Measurements from ENCODE around the gene SETD1B. TPM values are rescaled to one million over a fixed set of nuclear protein-coding genes. Genes with fewer than 3 reads are reported as not detected.

Gene SETD1B
- total RNA-seq, 1 experiment from 2014 or later, result 1.1 TPM

- Histone ChIP-seq H3K9me3 (no peaks in the 10 kb centered on the region), H3K27me3 (no peaks in the 10 kb centered on the region), H3K4me3 (no peak overlapping the region), H3K36me3 (peaks cover 46% of the 10 kb centered on the region)
- DNase-seq, result no peak
Observed at GRCh38 chr12:121826318-121827150, 22.7 kb downstream of the SETD1B start.

- Histone ChIP-seq H3K36me3 (peaks cover 47% of the 10 kb centered on the region), H3K27me3 (no peaks in the 10 kb centered on the region), H3K4me3 (no peak overlapping the region), H3K9me3 (no peaks in the 10 kb centered on the region)
- no peak for DNase-seq
Observed at GRCh38 chr12:121827351-121828099, 23.7 kb downstream of the SETD1B start.

DNA sequence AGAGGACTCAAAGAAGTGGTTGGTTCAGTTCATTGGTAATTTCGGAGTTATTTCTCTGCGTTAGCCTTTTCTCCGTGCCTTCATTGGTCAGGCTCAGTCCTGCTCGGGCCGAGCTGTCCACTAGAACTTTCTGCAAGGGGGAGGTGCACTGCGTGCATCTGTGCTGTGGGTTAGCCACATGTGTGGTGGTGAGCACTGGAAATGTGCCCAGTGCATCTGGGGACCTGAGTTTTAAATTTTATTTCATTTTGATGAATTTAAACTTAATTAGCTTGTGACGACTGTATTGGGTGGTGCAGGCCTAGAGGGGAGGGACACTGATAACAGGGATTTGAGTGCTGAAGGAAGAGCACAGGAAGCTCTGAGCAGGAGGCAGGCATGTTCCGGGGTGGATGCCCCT is 24.5 kb downstream of the SETD1B start:
- Histone ChIP-seq H3K4me3 (no peak overlapping the region), H3K36me3 (peaks cover 46% of the 10 kb centered on the region), H3K9me3 (no peaks in the 10 kb centered on the region), H3K27me3 (no peaks in the 10 kb centered on the region)
- DNase-seq, result no peak

- no peaks in the 10 kb centered on the region for H3K9me3 ChIP-seq
- peaks cover 40% of the 10 kb centered on the region for H3K36me3 ChIP-seq
- DNase-seq, result no peak
- no peak overlapping the region for H3K4me3 ChIP-seq
- no peaks in the 10 kb centered on the region for H3K27me3 ChIP-seq
Observed at GRCh38 chr12:121828826-121829225, 25.0 kb downstream of the SETD1B start.

- peaks cover 36% of the 10 kb centered on the region for H3K36me3 ChIP-seq
- no peaks in the 10 kb centered on the region for H3K27me3 ChIP-seq
- H3K4me3 ChIP-seq, result no peak overlapping the region
- DNase-seq, result no peak
- H3K9me3 ChIP-seq, result no peaks in the 10 kb centered on the region
Observed at GRCh38 chr12:121829250-121829918, 25.6 kb downstream of the SETD1B start.

GRCh38 chr12:121830134-121830533 is 26.3 kb downstream of the SETD1B start:
- DNase-seq, result no peak
- H3K4me3 ChIP-seq, result no peak overlapping the region
- H3K36me3 ChIP-seq, result peaks cover 36% of the 10 kb centered on the region
- H3K27me3 ChIP-seq, result no peaks in the 10 kb centered on the region
- no peaks in the 10 kb centered on the region for H3K9me3 ChIP-seq

GRCh38 chr12:121830588-121831265 is 26.9 kb downstream of the SETD1B start:
- H3K27me3 ChIP-seq, result no peaks in the 10 kb centered on the region
- no peaks in the 10 kb centered on the region for H3K9me3 ChIP-seq
- DNase-seq, result no peak
- peaks cover 34% of the 10 kb centered on the region for H3K36me3 ChIP-seq
- H3K4me3 ChIP-seq, result no peak overlapping the region

GRCh38 chr12:121831571-121832245 is 27.9 kb downstream of the SETD1B start:
- Histone ChIP-seq H3K36me3 (peaks cover 26% of the 10 kb centered on the region), H3K27me3 (no peaks in the 10 kb centered on the region), H3K4me3 (no peak overlapping the region), H3K9me3 (no peaks in the 10 kb centered on the region)
- DNase-seq, result no peak

- Histone ChIP-seq H3K4me3 (no peak overlapping the region), H3K27me3 (no peaks in the 10 kb centered on the region), H3K36me3 (no peaks in the 10 kb centered on the region), H3K9me3 (no peaks in the 10 kb centered on the region)
- DNase-seq, result no peak
Observed at GRCh38 chr12:121837680-121838079, 33.9 kb downstream of the SETD1B start.

DNA sequence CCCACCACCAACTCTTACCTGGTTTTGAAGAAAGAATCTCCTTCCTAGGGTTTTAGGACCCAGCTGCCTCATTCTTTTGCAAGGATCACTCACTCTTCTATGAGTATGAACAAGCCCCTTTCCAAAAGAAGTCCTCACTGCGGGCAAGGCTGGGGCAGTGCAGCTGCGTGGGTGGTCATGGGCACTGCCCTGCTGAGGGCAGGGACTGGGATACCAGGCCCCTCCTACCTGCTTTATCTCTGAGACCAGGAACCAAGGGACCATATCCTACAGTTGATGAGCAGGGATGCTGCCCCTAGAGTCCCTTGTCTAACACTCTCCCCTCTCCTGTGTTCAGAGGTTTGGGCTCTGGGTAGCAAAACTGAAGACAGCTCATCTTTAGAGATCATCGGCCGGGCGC is 34.3 kb downstream of the SETD1B start:
- no peaks in the 10 kb centered on the region for H3K27me3 ChIP-seq
- no peak for DNase-seq
- no peaks in the 10 kb centered on the region for H3K36me3 ChIP-seq
- no peak overlapping the region for H3K4me3 ChIP-seq
- no peaks in the 10 kb centered on the region for H3K9me3 ChIP-seq

DNA sequence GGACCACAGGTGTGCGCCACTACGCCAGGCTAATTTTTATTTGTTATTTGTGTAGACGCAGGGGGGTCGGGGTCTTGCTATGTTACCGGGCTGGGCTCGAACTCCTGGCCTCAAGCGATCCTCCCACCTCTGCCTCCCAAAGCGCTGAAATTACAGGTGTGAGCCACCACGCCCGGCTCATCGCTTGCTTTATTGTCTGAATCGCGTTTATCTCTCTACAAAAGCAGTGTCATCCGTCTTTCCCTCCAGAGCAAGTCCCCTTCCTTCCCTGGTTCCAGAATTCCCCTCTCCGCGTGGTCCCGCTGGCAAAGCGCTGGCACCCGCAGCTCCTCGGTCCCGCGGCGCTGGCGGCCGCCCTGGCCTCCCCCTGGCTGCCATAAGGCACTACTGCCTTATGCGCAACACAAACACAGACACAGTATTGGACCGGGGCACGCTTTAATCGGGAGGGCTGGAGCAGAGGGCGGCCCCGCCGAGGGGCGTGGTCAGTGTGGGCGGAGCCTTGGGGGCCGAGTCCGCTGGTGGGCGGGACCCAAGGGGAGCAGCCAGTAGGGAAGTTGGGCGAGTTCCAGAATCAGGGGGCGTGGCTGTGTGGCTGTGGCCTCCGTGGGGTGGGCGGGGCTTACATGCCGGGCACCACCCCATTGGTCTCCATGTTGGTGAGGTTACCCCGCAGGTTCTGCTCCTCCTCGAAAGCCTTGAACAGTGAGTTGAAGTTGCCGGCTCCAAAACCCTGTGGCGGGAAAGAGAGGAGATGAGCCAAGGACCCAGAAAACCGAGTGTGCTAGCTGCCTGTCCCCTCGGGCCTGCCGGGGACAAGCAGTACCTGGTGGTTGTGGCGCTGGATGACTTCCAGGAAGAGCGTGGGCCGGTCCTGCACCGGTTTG is 35.5 kb downstream of the SETD1B start:
- DNase-seq, result peak; percentile 97
- H3K9me3 ChIP-seq, result no peaks in the 10 kb centered on the region
- H3K27me3 ChIP-seq, result no peaks in the 10 kb centered on the region
- peak overlapping the region; percentile 50 for H3K4me3 ChIP-seq
- no peaks in the 10 kb centered on the region for H3K36me3 ChIP-seq

- H3K36me3 ChIP-seq, result no peaks in the 10 kb centered on the region
- DNase-seq, result no peak
- peak overlapping the region; percentile 50 for H3K4me3 ChIP-seq
- H3K9me3 ChIP-seq, result no peaks in the 10 kb centered on the region
- no peaks in the 10 kb centered on the region for H3K27me3 ChIP-seq
Observed at GRCh38 chr12:121839993-121840761, 36.4 kb downstream of the SETD1B start.

GRCh38 chr12:121843236-121843982 is 39.6 kb downstream of the SETD1B start:
- H3K27me3 ChIP-seq, result no peaks in the 10 kb centered on the region
- no peak overlapping the region for H3K4me3 ChIP-seq
- H3K9me3 ChIP-seq, result no peaks in the 10 kb centered on the region
- H3K36me3 ChIP-seq, result no peaks in the 10 kb centered on the region
- DNase-seq, result no peak

GRCh38 chr12:121845701-121846100 is 41.9 kb downstream of the SETD1B start:
- Histone ChIP-seq H3K27me3 (no peaks in the 10 kb centered on the region), H3K4me3 (no peak overlapping the region), H3K36me3 (no peaks in the 10 kb centered on the region), H3K9me3 (no peaks in the 10 kb centered on the region)
- DNase-seq, result no peak

Measured in MG63 (cell line).